Ishikawa (cell line): ENCODE data around the gene MADD.

Experiments
- CEBPB ChIP-seq: IDR thresholded peaks from 2 replicates; pipeline ENCODE4 v1.6.1; 2012
- CREB1 ChIP-seq: IDR thresholded peaks from 2 replicates; pipeline ENCODE4 v1.6.1; 2012; ENCODE audit warnings: low read depth
- EP300 ChIP-seq: IDR thresholded peaks from 2 replicates; pipeline ENCODE4 v1.6.1; 2012; ENCODE audit warnings: borderline replicate concordance
- FOXM1 ChIP-seq: IDR thresholded peaks from 2 replicates; pipeline ENCODE4 v1.6.1; 2012; ENCODE audit warnings: low read depth, borderline replicate concordance
- NFIC ChIP-seq: IDR thresholded peaks from 2 replicates; pipeline ENCODE4 v1.6.1; 2012
- RAD21 ChIP-seq: IDR thresholded peaks from 2 replicates; pipeline ENCODE4 v1.6.1; 2012; ENCODE audit warnings: low read depth
- TAF1 ChIP-seq: IDR thresholded peaks from 2 replicates; pipeline ENCODE4 v1.6.1; 2012; ENCODE audit warnings: low read depth, mild to moderate bottlenecking
- TEAD4 ChIP-seq: IDR thresholded peaks from 2 replicates; pipeline ENCODE4 v1.6.1; 2012
- YY1 ChIP-seq: IDR thresholded peaks from 2 replicates; pipeline ENCODE4 v1.6.1; 2012; ENCODE audit warnings: low read depth
- ZBTB7A ChIP-seq: IDR thresholded peaks from 2 replicates; pipeline ENCODE4 v1.6.1; 2012; ENCODE audit warnings: low read depth
- TF ChIP-seq, protein P1 (sequence below): IDR thresholded peaks from 2 replicates; pipeline ENCODE4 v1.6.1; 2012
- TF ChIP-seq, protein P2 (sequence below): IDR thresholded peaks from 2 replicates; pipeline ENCODE4 v1.6.1; 2012; ENCODE audit warnings: low read depth, mild to moderate bottlenecking
- TF ChIP-seq, protein P3 (sequence below): IDR thresholded peaks from 2 replicates; pipeline ENCODE4 v1.6.1; 2012

DNA sequence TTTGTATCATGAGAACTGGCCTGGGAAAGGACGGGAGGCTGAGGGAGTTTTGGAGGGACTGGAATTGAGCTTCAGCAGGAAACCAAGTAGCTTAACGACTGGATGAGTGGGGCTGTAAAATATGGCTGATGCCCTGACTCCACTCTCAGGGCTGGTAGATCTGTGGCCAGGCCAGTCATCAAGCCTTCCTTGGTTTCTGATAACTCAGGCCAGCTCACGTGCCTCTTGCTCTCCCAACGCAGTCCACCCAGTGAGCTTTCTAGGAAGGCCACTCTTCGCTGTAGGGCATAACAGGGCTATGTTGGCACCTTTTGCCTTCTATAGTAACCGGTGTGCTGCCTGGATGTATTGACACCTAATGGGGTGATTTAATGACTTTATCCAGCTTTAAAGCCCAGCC, 5.8 kb upstream of the MADD start:
- TF ChIP-seq EP300 (no peak), RAD21 (no peak), CREB1 (no peak), YY1 (no peak), NFIC (no peak), FOXM1 (no peak), CEBPB (no peak), ZBTB7A (no peak), TAF1 (no peak), TEAD4 (no peak)
- TF ChIP-seq, protein P1, sequence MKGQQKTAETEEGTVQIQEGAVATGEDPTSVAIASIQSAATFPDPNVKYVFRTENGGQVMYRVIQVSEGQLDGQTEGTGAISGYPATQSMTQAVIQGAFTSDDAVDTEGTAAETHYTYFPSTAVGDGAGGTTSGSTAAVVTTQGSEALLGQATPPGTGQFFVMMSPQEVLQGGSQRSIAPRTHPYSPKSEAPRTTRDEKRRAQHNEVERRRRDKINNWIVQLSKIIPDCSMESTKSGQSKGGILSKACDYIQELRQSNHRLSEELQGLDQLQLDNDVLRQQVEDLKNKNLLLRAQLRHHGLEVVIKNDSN: no peak
- TF ChIP-seq, protein P2, sequence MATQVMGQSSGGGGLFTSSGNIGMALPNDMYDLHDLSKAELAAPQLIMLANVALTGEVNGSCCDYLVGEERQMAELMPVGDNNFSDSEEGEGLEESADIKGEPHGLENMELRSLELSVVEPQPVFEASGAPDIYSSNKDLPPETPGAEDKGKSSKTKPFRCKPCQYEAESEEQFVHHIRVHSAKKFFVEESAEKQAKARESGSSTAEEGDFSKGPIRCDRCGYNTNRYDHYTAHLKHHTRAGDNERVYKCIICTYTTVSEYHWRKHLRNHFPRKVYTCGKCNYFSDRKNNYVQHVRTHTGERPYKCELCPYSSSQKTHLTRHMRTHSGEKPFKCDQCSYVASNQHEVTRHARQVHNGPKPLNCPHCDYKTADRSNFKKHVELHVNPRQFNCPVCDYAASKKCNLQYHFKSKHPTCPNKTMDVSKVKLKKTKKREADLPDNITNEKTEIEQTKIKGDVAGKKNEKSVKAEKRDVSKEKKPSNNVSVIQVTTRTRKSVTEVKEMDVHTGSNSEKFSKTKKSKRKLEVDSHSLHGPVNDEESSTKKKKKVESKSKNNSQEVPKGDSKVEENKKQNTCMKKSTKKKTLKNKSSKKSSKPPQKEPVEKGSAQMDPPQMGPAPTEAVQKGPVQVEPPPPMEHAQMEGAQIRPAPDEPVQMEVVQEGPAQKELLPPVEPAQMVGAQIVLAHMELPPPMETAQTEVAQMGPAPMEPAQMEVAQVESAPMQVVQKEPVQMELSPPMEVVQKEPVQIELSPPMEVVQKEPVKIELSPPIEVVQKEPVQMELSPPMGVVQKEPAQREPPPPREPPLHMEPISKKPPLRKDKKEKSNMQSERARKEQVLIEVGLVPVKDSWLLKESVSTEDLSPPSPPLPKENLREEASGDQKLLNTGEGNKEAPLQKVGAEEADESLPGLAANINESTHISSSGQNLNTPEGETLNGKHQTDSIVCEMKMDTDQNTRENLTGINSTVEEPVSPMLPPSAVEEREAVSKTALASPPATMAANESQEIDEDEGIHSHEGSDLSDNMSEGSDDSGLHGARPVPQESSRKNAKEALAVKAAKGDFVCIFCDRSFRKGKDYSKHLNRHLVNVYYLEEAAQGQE: no peak
- TF ChIP-seq, protein P3, sequence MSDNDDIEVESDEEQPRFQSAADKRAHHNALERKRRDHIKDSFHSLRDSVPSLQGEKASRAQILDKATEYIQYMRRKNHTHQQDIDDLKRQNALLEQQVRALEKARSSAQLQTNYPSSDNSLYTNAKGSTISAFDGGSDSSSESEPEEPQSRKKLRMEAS: no peak
